ENCODE data around the gene IL1RAPL2.

DNA sequence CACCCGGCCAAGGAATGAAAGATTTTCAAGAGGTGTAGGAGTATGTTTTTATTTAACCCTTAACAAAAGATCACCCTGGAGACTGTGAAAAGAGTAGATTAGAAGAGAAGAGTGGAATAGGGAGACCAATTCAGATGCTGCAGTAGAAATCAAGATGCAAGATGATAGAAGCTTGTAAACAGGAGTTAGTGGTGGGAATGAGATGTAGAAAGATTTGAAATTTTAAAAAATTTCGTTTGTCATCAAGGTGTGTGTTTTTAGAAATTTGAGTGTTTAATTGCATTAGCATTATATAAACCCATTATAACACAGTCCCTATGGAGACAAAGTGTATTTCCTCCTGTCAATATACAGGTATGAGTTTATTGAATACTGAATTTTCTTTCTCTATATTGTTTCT lies 42.1 kb upstream of the IL1RAPL2 start:
- TF ChIP-seq POLR2A (IDR thresholded peaks at IDR 0.05; ENCODE audit: low read length) (no peak), ZNF302 (CRISPR knock-in tag; IDR thresholded peaks at IDR 0.05) (no peak)
- TF ChIP-seq, protein P1, sequence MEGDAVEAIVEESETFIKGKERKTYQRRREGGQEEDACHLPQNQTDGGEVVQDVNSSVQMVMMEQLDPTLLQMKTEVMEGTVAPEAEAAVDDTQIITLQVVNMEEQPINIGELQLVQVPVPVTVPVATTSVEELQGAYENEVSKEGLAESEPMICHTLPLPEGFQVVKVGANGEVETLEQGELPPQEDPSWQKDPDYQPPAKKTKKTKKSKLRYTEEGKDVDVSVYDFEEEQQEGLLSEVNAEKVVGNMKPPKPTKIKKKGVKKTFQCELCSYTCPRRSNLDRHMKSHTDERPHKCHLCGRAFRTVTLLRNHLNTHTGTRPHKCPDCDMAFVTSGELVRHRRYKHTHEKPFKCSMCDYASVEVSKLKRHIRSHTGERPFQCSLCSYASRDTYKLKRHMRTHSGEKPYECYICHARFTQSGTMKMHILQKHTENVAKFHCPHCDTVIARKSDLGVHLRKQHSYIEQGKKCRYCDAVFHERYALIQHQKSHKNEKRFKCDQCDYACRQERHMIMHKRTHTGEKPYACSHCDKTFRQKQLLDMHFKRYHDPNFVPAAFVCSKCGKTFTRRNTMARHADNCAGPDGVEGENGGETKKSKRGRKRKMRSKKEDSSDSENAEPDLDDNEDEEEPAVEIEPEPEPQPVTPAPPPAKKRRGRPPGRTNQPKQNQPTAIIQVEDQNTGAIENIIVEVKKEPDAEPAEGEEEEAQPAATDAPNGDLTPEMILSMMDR (IDR thresholded peaks at IDR 0.05): no peak
- TF ChIP-seq, protein P2, sequence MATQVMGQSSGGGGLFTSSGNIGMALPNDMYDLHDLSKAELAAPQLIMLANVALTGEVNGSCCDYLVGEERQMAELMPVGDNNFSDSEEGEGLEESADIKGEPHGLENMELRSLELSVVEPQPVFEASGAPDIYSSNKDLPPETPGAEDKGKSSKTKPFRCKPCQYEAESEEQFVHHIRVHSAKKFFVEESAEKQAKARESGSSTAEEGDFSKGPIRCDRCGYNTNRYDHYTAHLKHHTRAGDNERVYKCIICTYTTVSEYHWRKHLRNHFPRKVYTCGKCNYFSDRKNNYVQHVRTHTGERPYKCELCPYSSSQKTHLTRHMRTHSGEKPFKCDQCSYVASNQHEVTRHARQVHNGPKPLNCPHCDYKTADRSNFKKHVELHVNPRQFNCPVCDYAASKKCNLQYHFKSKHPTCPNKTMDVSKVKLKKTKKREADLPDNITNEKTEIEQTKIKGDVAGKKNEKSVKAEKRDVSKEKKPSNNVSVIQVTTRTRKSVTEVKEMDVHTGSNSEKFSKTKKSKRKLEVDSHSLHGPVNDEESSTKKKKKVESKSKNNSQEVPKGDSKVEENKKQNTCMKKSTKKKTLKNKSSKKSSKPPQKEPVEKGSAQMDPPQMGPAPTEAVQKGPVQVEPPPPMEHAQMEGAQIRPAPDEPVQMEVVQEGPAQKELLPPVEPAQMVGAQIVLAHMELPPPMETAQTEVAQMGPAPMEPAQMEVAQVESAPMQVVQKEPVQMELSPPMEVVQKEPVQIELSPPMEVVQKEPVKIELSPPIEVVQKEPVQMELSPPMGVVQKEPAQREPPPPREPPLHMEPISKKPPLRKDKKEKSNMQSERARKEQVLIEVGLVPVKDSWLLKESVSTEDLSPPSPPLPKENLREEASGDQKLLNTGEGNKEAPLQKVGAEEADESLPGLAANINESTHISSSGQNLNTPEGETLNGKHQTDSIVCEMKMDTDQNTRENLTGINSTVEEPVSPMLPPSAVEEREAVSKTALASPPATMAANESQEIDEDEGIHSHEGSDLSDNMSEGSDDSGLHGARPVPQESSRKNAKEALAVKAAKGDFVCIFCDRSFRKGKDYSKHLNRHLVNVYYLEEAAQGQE (IDR thresholded peaks at IDR 0.05): no peak
- TF ChIP-seq, protein P3, sequence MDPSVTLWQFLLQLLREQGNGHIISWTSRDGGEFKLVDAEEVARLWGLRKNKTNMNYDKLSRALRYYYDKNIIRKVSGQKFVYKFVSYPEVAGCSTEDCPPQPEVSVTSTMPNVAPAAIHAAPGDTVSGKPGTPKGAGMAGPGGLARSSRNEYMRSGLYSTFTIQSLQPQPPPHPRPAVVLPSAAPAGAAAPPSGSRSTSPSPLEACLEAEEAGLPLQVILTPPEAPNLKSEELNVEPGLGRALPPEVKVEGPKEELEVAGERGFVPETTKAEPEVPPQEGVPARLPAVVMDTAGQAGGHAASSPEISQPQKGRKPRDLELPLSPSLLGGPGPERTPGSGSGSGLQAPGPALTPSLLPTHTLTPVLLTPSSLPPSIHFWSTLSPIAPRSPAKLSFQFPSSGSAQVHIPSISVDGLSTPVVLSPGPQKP (IDR thresholded peaks at IDR 0.05; ENCODE audit: low read depth, low read length): no peak
